Neural progenitor cell (in vitro differentiated cells): ENCODE measurements around the gene CD96. TPM values are rescaled to one million over a fixed set of nuclear protein-coding genes. Genes with fewer than 3 reads are reported as not detected.

ENCODE experiments used
- DNase-seq: peaks from one replicate; pipeline ENCODE4 v3.0.0-alpha.2; 2016; ENCODE audit warnings: low spot score
- H2AFZ ChIP-seq: fragments of 200-600 bp; sonication (generic); replicated peaks from 2 replicates; pipeline ENCODE4 v1.6.1; 2016; ENCODE audit warnings: antibody characterized with exemption
- H3F3A ChIP-seq: fragments of 200-600 bp; sonication (generic); 2 replicates; pipeline ENCODE4 v1.6.1; 2016; ENCODE audit warnings: antibody characterized with exemption, low read depth
- H3K27ac ChIP-seq: fragments of 200-600 bp; sonication (generic); 2 replicates; pipeline ENCODE4 v1.5.1; 2016; ENCODE audit warnings: mild to moderate bottlenecking
- H3K27me3 ChIP-seq: fragments of 200-600 bp; sonication (generic); 2 replicates; pipeline ENCODE4 v1.6.1; 2016; ENCODE audit warnings: mild to moderate bottlenecking, moderate library complexity
- H3K36me3 ChIP-seq: fragments of 200-600 bp; sonication (generic); 2 replicates; pipeline ENCODE4 v1.5.1; 2016
- H3K4me1 ChIP-seq: fragments of 200-600 bp; sonication (generic); 2 replicates; pipeline ENCODE4 v1.6.1; 2016; ENCODE audit warnings: mixed run types
- H3K4me2 ChIP-seq: fragments of 200-600 bp; sonication (generic); 2 replicates; pipeline ENCODE4 v1.6.1; 2016
- H3K4me3 ChIP-seq: fragments of 200-600 bp; sonication (generic); 2 replicates; pipeline ENCODE4 v1.5.1; 2016
- H3K79me2 ChIP-seq: fragments of 200-600 bp; sonication (generic); 2 replicates; pipeline ENCODE4 v1.6.1; 2016; ENCODE audit warnings: low read depth
- H3K9ac ChIP-seq: fragments of 200-600 bp; sonication (generic); 2 replicates; pipeline ENCODE4 v1.6.1; 2016
- H3K9me3 ChIP-seq: fragments of 200-600 bp; sonication (generic); 2 replicates; pipeline ENCODE4 v1.5.1; 2016; ENCODE audit warnings: low read depth
- H4K20me1 ChIP-seq: fragments of 200-600 bp; sonication (generic); 2 replicates; pipeline ENCODE4 v1.6.1; 2016; ENCODE audit warnings: low read depth
- H3K27ac Mint-ChIP-seq: 3 replicates; pipeline ENCODE4 v1.8.0; 2021; ENCODE audit warnings: mixed read lengths
- H3K27me3 Mint-ChIP-seq: 2 replicates; pipeline ENCODE4 v1.8.0; 2022; ENCODE audit warnings: low read depth, mild to moderate bottlenecking, inconsistent platforms, moderate library complexity, mixed read lengths; ENCODE audit not compliant: insufficient read depth
- H3K36me3 Mint-ChIP-seq: 3 replicates; pipeline ENCODE4 v1.8.0; 2021; ENCODE audit warnings: mixed read lengths
- H3K4me1 Mint-ChIP-seq: 3 replicates; pipeline ENCODE4 v1.8.0; 2021; ENCODE audit warnings: mixed read lengths
- H3K4me3 Mint-ChIP-seq: 3 replicates; pipeline ENCODE4 v1.8.0; 2021; ENCODE audit warnings: mild to moderate bottlenecking, moderate library complexity, mixed read lengths
- H3K9me3 Mint-ChIP-seq: 3 replicates; pipeline ENCODE4 v1.8.0; 2020; ENCODE audit warnings: mixed read lengths
- EZH2 ChIP-seq: fragments of 200-600 bp; sonication (generic); IDR thresholded peaks from 2 replicates; pipeline ENCODE4 v1.6.1; 2017; ENCODE audit warnings: antibody characterized with exemption, mild to moderate bottlenecking, moderate library complexity
- EZH2phosphoT487 ChIP-seq: fragments of 200-600 bp; sonication (generic); IDR thresholded peaks from 2 replicates; pipeline ENCODE4 v1.6.1; 2017; ENCODE audit warnings: antibody characterized with exemption
- total RNA-seq: library from RNA; depleted of rRNA; stranded (reverse); fragments of >200 nt; gene quantifications from 2 replicates; pipeline ENCODE4 v1.2.3, GENCODE V29; 2015; ENCODE audit warnings: low replicate concordance
- TF ChIP-seq, protein P1 (sequence below): fragments of 200-600 bp; sonication (generic); IDR thresholded peaks from 2 replicates; pipeline ENCODE4 v1.5.1; 2017; ENCODE audit warnings: antibody characterized with exemption, mild to moderate bottlenecking

CD96 gene
- total RNA-seq, 1 donor from 2014 or later = not detected

- no peak overlapping the region for H3K27ac ChIP-seq
- H3K36me3 ChIP-seq = no peaks in the 10 kb centered on the region
- Mint-ChIP-seq H3K27ac (no peak overlapping the region), H3K4me1 (peaks cover 4% of the 10 kb centered on the region), H3K4me3 (no peak overlapping the region), H3K9me3 (no peaks in the 10 kb centered on the region), H3K36me3 (no peaks in the 10 kb centered on the region), H3K27me3 (peaks cover 7% of the 10 kb centered on the region)
- H3K9ac ChIP-seq = no peak overlapping the region
- H3K4me3 ChIP-seq = no peak overlapping the region
- no peaks in the 10 kb centered on the region for H3K79me2 ChIP-seq
- no peaks in the 10 kb centered on the region for H3K9me3 ChIP-seq
- H3K4me2 ChIP-seq = no peak overlapping the region
- peak; percentile 80 for DNase-seq
- H4K20me1 ChIP-seq = no peaks in the 10 kb centered on the region
- H3K4me1 ChIP-seq = no peaks in the 10 kb centered on the region
- H3F3A ChIP-seq = no peaks in the 10 kb centered on the region
- peak overlapping the region; percentile 4 for H2AFZ ChIP-seq
- TF ChIP-seq, protein P1, sequence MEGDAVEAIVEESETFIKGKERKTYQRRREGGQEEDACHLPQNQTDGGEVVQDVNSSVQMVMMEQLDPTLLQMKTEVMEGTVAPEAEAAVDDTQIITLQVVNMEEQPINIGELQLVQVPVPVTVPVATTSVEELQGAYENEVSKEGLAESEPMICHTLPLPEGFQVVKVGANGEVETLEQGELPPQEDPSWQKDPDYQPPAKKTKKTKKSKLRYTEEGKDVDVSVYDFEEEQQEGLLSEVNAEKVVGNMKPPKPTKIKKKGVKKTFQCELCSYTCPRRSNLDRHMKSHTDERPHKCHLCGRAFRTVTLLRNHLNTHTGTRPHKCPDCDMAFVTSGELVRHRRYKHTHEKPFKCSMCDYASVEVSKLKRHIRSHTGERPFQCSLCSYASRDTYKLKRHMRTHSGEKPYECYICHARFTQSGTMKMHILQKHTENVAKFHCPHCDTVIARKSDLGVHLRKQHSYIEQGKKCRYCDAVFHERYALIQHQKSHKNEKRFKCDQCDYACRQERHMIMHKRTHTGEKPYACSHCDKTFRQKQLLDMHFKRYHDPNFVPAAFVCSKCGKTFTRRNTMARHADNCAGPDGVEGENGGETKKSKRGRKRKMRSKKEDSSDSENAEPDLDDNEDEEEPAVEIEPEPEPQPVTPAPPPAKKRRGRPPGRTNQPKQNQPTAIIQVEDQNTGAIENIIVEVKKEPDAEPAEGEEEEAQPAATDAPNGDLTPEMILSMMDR = peak; percentile 96
- no peak for TF ChIP-seq EZH2phosphoT487
- no peaks in the 10 kb centered on the region for H3K27me3 ChIP-seq
These were observed 2.4 kb upstream of the CD96 start for GRCh38 chr3:111539351-111540331.

- Histone ChIP-seq H3K9ac (no peak overlapping the region), H2AFZ (no peak overlapping the region), H3K4me2 (no peak overlapping the region), H3K4me1 (no peaks in the 10 kb centered on the region), H3F3A (no peaks in the 10 kb centered on the region), H3K79me2 (no peaks in the 10 kb centered on the region), H3K36me3 (no peaks in the 10 kb centered on the region), H3K27me3 (no peaks in the 10 kb centered on the region), H3K27ac (no peak overlapping the region), H4K20me1 (no peaks in the 10 kb centered on the region), H3K9me3 (no peaks in the 10 kb centered on the region), H3K4me3 (no peak overlapping the region)
- H3K27ac Mint-ChIP-seq = peak overlapping the region; percentile 61
- H3K4me1 Mint-ChIP-seq = peaks cover 4% of the 10 kb centered on the region
- no peaks in the 10 kb centered on the region for H3K36me3 Mint-ChIP-seq
- TF ChIP-seq EZH2 = no peak
- TF ChIP-seq, protein P1 = no peak
- no peak for TF ChIP-seq EZH2phosphoT487
- H3K4me3 Mint-ChIP-seq = no peak overlapping the region
- no peak for DNase-seq
- peaks cover 7% of the 10 kb centered on the region for H3K27me3 Mint-ChIP-seq
- no peaks in the 10 kb centered on the region for H3K9me3 Mint-ChIP-seq
These were observed 606 bp upstream of the CD96 start for GRCh38 chr3:111541391-111541790.

- Histone ChIP-seq H3K36me3 (no peaks in the 10 kb centered on the region), H3F3A (no peaks in the 10 kb centered on the region), H3K4me2 (no peak overlapping the region), H3K27me3 (no peaks in the 10 kb centered on the region), H3K79me2 (no peaks in the 10 kb centered on the region), H3K9me3 (no peaks in the 10 kb centered on the region), H3K4me3 (no peak overlapping the region), H3K4me1 (no peaks in the 10 kb centered on the region), H2AFZ (no peak overlapping the region), H4K20me1 (no peaks in the 10 kb centered on the region), H3K27ac (no peak overlapping the region), H3K9ac (no peak overlapping the region)
- H3K4me1 Mint-ChIP-seq = peaks cover 4% of the 10 kb centered on the region
- H3K4me3 Mint-ChIP-seq = no peak overlapping the region
- no peak overlapping the region for H3K27ac Mint-ChIP-seq
- TF ChIP-seq, protein P1 = no peak
- no peaks in the 10 kb centered on the region for H3K9me3 Mint-ChIP-seq
- no peaks in the 10 kb centered on the region for H3K36me3 Mint-ChIP-seq
- no peak for DNase-seq
- peaks cover 7% of the 10 kb centered on the region for H3K27me3 Mint-ChIP-seq
These were observed 759 bp downstream of the CD96 start for GRCh38 chr3:111542611-111543300.
